ENCODE results near the gene TUBGCP2.
A peak's percentile ranks its signal among the peaks of the same experiment; 100 is the strongest.

The TUBGCP2 gene, protein sequence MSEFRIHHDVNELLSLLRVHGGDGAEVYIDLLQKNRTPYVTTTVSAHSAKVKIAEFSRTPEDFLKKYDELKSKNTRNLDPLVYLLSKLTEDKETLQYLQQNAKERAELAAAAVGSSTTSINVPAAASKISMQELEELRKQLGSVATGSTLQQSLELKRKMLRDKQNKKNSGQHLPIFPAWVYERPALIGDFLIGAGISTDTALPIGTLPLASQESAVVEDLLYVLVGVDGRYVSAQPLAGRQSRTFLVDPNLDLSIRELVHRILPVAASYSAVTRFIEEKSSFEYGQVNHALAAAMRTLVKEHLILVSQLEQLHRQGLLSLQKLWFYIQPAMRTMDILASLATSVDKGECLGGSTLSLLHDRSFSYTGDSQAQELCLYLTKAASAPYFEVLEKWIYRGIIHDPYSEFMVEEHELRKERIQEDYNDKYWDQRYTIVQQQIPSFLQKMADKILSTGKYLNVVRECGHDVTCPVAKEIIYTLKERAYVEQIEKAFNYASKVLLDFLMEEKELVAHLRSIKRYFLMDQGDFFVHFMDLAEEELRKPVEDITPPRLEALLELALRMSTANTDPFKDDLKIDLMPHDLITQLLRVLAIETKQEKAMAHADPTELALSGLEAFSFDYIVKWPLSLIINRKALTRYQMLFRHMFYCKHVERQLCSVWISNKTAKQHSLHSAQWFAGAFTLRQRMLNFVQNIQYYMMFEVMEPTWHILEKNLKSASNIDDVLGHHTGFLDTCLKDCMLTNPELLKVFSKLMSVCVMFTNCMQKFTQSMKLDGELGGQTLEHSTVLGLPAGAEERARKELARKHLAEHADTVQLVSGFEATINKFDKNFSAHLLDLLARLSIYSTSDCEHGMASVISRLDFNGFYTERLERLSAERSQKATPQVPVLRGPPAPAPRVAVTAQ

DNA sequence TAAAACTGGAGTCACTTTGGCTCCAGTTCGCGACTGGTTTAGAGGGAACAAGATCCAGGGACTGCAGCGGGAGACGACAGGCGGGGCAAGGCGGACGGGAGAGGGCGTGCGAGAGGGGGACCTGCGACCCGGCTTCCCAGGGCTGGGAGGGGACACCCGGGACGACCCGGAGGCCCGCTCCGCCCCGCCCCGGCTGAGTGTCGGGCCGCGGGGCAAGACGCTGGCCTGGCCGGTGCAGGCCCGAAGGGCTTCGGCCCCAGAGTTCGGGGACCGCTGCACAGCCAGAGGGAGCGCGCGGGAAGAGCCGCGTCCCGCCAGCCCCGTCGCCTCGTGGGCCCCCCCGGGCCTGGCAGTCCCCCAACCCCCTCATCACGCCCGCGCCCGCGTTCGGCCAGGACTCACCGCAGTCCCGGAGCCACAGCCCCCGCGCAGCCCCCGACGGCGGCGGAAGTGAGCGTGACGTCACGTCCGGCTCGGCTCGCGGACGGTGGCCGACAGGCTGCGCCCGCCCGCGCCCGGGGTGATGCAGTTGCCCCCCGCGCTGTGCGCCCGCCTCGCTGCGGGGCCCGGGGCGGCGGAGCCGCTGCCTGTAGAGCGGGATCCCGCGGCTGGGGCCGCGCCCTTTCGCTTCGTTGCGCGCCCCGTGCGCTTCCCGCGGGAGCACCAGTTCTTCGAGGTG, at the start of gene TUBGCP2, which contains the start of gene ZNF511:
Gene TUBGCP2 (minus strand): TSS at position 452 of the 679 bp plus-strand sequence. CDS start 5,931 bp downstream, outside the sequence.
Gene ZNF511 (plus strand): TSS at position 494 of the 679 bp plus-strand sequence. CDS start 30 bp downstream, at position 524.
- FAIRE-seq: peak; percentile 81

DNA sequence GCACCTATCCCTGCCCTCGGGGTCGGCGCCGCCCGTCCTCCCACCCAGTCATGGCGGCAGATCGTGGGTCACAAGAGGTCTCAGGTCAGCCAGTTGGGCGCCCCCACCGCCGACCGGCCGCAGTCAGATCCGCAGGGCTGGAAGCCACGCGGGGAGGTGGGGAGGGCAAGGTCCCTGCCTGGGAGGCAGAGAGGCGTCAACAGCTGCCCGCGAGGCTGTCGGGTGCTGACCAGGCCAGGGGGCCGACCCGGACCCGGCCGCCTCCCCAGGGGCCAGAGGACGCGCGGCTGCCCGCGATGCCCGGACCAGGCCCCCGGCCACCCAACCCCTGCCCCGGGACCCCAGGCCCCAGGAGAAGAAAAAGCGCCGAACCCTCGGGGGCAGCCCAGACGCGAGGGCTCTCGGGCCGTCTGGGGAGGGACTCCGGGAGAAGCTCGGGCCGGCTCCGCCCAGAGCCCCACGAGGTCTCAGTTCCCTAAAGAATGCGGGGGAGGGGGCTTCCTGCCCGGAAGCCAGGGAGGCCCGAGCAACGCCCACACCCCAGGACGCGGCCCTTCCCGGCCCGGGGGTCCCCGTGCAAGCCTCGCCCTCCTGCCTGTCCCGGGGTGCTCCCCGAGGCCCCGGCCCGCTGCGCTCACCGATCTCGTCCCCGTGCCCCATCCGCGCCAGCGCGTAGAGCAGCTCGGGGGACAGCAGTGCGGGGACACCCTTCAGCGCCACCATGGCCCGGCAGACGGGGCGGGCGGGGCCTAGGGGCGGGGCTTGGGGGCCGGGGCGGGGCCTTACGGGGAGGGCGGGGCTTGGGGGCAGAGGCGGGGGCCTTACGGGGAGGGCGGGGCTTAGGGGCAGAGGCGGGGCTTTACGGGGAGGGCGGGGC, 48.9 kb upstream of the TUBGCP2 start, which contains the start of gene FUOM:
Gene FUOM (minus strand): TSS at position 735 of the 877 bp plus-strand sequence. CDS start 12 bp downstream, at position 723.
- FAIRE-seq (no peak), DNase-seq (ENCODE audit: low spot score) (peak; percentile 87)

More for the DNA sequence above, at the start of gene TUBGCP2, which contains the start of gene ZNF511:
- DNase-seq (ENCODE audit: low spot score): peak; percentile 87

DNA sequence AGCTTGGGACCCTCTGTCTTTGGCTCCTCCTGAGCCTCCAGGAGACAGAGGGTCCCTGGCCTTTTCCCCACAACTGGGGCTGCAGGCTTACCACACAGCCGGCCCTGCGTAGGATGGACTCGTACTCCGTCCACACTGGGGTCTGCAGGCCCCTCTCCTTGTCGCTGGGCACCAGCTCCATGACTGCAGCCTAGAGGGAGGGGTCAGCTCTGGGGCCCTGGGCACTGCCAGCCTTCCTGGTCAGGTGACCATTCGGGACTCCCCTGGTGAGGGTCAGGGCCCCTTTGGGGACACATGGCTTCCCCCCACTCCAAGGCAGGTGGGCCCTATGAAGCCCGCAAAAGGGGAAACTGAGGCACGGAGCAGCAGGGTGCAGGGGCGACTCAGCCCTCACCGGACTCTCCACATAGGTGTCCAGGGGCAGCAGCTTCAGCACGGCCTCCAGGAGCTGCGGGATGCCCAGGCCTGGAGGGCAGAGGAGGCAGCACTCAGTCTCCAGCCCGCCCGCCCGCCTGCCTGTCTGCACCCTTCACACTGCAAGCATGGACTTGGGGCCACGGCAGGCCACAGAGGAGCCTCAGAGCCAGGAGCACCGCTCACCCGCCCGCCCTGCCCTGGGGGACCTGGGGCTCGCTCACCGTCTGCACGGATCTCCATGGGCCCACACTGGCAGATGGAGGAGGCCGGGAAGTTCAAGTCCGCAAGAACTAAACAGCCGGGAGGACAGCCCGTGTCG, 48.0 kb upstream of the TUBGCP2 start:
- DNase-seq (ENCODE audit: low spot score): no peak
- no peak for FAIRE-seq

DNA sequence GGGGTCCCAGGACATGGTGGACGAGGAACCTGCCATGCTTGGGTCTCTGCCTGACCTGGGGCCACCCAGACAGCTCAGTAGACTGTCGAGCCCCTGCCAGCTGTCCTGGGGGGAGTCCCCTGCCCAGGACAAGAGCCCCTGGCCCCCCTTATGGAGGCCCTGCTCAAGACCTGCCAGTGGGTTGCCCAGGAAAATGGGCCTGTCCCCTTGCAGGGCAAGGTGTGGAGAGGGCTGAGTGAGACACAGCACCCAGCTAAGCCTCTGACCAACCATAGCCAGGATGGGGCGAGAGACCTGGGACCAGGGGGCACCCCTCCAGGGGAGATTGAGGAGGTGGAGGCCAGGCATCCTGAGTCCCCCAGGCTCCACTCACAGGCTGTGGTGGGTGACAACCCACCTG, 47.3 kb upstream of the TUBGCP2 start:
- FAIRE-seq (no peak), DNase-seq (ENCODE audit: low spot score) (no peak)

DNA sequence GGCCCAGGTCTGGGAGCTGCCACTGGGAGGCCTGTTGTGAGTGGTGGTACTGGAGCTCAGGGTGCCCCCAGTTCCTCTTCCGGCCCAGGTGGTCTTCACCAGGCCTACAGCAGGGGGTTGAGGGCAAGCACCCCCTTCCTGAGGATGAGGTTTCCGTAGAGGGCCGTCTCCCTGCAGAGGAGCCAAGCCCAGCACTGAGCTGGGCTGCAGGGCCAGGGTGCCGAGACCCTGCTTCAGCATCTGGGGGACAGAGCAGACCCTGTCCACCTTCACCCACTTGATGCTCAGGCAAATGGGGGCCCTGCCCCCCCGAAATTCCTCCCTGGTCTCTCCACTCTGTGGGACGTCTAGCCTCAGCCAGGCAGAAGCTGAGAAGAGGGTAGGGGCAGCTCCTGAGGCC, 46.6 kb upstream of the TUBGCP2 start:
- FAIRE-seq: no peak

DNA sequence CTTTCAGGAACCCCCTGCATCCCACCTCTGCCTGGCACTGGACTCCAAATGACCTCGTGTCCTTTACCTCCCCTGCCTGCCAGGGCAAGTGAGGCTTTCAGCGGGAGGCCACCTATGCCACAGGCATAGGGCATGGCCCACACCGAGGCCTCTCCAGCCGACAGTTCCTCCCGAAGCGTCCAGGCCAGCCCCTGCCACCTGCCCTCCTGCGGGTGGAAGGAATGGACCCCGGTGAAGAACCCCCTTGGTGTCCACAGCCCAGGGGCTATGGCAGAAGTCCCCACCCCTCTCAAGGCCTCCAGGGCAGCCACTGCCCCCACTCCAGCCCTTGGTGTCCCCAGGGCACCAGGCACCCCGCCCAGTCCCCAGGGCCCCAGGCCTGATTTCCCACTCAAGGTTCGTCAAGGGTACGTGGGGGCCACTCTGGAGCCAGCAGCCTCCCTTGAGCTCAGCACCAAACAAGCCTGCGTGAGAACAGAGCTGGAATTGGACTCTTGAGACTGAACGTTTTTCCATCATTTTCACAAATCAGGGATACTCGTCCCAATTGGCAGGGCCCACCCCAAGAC, 46.1 kb upstream of the TUBGCP2 start:
- DNase-seq (ENCODE audit: low spot score): no peak
- FAIRE-seq: no peak

More for the DNA sequence above, 46.6 kb upstream of the TUBGCP2 start:
- no peak for DNase-seq (ENCODE audit: low spot score)

DNA sequence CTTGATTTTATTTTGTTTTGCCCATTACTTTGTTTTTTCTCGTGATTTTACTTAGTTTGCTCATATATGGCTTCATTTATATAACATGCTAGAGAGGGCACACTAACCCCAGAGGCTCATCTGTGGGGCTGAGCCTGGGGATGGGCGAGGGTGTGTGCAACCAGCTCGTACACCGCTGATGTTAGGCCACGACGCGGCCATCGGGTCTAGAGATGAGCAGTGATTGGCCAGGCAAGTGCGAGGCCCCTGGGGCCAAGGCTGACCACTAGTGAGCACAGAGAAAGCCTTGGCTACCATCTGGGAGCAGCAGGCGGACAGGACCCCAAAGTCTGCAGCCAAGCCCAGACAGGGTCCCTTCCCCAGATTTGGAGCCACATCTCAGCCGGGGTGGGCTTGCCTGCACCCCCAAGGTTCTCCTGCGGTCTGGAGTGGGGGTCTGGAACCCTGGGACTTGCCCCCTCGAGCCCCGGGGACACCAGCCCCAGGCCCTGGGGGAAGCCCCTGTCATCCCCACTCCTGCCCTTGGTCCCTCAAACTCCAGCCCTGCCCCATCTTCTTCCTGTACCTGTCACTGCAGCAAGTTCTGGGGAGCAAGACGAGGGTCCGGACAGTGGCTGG, 45.4 kb upstream of the TUBGCP2 start:
- FAIRE-seq: no peak
- DNase-seq (ENCODE audit: low spot score): no peak

DNA sequence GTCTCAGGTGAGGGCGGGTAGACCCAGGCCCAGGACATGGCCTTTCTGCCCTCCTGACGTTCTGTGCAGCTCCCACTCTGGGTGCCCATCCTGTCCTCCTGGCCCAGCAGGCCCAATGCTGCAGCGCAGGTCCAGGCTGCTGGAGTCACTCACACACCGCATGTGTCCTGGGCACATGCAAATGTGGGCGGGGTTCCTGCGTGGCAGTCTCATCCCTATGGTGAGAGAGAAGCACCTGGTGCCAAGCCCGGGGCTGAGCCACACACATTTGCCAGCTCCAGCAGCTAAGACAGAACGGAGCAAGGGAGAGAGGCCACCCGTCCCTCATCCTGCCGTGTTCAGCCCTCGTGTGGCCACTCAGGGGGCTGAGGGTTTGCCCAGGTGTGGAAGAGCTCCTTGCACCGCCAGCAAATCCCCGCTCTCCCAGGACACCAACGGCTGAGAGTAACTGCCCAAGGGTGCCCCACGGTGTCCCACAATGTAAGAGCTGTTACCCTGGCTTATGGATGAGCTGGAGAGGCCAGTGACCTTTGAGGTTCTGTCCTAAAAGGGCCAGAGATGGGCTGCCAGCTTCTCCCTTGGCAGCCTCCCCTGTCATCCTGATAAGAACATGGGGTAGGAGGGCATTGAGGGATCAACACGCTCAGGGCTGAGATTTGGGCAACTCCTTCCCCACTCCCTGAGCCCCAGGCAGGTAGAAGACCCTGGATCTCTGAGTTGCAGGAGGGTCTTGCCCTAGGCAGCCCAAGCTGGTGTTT, 44.7 kb upstream of the TUBGCP2 start:
- FAIRE-seq: no peak
- DNase-seq (ENCODE audit: low spot score): no peak

DNA sequence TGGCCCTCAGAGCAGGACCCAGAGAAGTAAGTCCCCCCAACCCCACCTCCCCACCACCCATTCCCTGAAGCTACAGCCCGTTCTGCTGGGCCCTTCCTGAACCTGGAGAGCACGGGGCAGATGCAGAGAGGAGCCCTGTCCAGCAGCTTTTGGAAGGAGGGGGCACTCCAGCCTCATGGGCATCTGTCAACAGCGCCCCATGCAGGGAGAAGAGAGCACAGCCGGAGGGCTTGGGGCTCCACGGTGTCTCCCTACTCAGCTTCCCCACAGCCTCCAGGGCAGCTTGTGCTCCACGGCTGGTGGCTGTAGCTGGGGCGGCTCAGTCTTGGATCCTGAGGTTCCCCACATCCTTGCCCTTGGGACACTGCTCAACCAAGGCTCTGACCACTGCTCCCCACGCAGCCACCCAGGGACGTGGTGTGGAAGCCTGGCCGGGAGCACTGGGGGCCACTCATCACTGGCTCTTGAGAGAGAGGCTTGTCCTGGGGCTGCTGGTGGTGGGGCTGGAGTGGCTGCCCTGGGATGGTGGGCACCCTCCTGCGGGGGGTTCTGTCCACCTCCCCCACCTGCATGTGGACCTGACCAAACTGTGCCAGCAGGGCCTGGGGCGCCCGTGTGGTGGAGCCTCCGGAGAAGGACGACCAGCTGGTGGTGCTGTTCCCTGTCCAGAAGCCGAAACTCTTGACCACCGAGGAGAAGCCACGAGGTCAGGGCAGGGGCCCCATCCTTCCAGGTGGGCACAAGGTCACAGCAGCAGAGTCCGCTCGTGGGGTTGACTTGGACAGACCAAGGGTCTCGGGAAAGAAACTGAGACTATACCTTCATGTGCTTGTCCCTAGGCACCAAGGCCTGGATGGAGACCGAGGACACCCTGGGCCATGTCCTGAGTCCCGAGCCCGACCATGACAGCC, 43.0 kb upstream of the TUBGCP2 start:
- DNase-seq (ENCODE audit: low spot score) (no peak), FAIRE-seq (no peak)

DNA sequence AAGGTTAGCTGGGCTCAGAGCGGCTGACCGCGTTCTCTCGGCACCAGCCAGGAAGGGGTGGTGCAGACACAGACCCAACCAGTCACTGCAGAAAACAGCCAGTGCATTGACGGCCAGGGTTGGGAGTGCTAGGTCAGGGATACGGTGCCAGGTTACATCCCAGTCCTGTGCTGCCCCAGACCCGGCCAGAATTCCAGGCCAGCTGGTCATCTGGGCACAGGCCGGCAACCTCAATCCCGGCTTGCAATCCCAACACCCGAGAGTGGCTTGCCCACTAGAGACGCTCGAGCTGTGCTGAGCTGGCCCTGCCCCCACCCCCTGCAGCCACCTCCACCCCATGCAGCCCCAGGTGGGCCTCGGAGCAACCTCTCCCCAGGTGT, 42.3 kb upstream of the TUBGCP2 start:
- DNase-seq (ENCODE audit: low spot score) (no peak), FAIRE-seq (no peak)

DNA sequence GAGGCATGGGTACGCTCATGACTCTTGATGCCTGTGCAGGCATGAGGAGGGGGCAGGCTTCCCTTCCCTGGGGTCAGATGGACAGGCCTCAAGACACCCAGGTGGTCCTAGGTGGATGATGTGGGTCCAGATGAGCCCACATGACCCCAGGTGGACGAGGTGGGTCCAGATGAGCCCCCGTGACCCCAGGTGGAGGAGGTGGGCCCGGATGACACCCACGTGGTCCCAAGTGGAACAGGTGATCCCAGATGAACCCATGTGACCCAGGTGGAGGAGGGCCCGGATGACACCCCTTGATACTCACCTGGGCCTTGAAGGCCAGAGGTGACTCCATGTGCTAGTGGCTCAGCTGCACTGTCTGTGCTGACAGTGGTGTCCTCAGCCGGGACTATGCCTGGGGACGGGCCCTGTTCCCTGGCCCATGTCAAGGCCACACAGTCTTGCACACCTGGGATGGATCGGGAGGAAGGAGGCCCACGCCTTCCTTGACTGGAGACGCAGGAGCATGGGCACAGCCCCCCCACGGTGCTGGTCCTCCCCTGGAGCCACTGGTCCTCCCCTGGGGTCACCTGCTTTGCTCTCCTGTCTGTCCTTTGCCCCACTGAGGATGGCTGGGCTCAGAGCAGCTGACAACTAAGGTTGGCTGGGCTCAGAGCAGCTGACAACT, 41.7 kb upstream of the TUBGCP2 start:
- FAIRE-seq: no peak
- DNase-seq (ENCODE audit: low spot score): no peak

DNA sequence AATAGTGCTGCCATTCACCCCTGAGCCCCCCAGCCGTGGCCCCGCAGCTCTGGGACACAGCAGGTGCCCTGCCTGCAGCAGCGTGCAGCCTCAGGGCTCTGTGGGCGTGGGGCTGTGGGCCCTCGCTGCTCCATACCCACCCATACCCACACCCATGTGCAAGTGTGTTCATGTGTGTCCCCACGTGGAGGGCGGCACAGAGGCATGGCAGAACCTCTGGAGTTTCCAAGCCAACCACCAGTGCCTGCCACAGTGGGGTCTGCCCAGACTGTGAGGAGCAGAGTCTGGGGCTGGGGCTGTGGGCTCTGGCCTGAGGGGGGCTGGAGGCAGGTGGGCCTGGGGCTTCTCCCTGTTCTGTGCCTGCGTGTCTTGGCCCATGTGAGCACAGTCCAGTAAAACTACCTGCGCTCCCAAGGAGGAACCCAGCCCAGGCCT, 40.9 kb upstream of the TUBGCP2 start:
- FAIRE-seq (no peak), DNase-seq (ENCODE audit: low spot score) (no peak)

DNA sequence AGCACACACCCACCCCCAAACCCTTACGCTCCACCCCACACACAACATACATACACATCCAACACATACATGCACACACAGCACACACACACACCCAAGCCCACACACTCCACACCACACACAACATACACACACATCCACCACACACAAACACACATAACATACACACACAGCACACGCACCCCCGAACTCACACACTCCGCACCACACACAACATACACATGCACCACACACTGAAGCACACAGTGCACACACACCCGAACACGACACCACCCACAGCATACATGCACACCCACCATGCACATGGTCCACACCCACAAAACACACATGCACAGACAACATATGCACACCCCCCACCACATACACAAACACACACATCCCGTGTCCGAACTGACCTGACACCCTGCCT, 40.5 kb upstream of the TUBGCP2 start:
- DNase-seq (ENCODE audit: low spot score): no peak
- peak; percentile 87 for FAIRE-seq

DNA sequence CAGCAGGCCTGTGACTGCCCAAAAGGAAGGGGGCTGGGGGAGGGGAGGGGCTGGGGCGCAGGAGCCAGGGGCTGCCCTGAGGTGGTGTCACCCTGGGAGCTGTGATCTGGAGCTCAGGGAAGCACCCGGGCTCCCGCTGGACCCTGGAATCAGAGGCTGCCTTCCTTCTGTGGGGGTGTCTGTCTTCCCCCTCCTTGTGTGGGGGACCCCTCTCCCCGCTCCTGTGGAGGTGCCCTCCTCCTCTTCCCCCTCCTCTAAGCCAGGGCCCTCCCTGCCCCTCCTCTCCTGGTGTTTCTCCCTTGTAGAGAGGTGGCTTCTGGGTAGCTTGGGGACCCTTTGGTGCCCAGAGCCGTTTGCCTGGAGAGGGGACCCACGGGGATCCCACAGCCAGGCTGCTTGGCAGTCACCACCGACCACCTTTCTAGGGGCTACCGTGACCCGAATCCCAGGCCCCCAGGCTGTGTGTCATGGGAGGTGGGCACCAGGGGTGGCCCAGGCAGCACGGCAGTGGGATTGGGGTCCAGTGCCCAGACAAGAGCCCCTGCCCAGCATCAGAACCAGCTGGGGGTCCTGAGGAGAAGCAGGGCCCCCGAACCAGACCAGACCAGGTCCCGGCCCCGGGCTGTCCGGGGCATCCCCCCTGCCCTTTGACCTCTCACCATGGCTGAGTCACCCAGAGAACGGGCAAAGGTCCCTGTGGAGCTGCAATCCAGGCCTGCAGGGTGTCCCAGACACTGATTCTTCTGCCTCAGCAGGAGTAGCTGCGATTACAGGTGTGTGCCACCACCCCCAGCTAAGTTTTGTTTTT, 39.2 kb upstream of the TUBGCP2 start:
- FAIRE-seq (no peak), DNase-seq (ENCODE audit: low spot score) (no peak)

DNA sequence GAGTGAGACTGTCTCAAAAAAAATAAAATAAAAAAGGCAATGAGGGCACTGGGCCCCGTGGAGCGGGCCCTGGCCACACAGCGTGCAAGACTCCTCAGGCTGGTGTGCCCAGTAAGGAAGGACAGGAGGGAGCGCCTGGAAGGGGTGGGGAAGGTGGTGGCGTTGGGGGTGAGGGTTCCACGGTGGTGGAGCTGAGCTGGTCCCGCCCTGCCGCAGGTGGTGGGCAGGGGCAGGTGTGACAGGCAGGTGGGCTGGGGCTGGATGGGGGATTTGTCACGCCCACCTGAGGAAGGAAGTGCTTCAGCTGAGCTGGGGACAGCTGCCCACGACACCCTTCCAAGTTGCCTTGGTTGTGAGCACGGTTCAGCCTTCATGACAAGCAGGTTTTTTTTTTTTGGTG, 37.7 kb upstream of the TUBGCP2 start:
- DNase-seq (ENCODE audit: low spot score) (no peak), FAIRE-seq (no peak)

DNA sequence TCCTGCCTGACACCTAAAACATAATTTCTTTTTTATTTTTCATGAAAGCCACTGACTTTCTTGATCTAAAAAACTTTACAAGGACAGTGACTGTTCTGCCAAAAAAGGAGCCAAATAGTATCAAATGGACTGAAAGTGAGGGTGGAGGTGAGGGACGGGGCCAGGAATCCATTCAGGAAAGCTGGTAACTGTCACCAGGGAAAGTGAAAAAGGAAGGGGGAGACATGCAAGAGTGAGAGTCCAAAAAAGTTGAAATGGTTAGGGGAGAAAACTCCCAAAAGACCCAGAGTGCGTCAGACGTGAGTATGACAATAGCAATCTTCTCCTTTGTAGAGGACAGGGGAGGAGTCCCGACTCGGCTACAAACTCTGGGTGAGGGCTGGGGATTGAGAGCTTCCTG, 35.6 kb upstream of the TUBGCP2 start:
- FAIRE-seq: no peak
- no peak for DNase-seq (ENCODE audit: low spot score)

Data from urothelium cell line (cell line).